Stimulated activated CD8-positive, alpha-beta memory T cell treated with anti-CD3 and anti-CD28 coated beads, Interleukin-7, amount 100 ng/mL, for 1 hour (primary cell): ENCODE results near the gene OR52B2.

Source experiments
- DNase-seq, 2 donors: peaks; one replicate each; pipeline ENCODE4 v3.0.0-alpha.2; 2020; ENCODE audit warnings: low read depth in 2 of 2

Gene OR52B2

GRCh38 chr11:6170226-6170625 lies at the start of gene OR52B2:
Gene OR52B2, minus strand, starts transcription at chr11:6170326. Its CDS starts 0 bp downstream, at chr11:6170326.
- no peak for DNase-seq

- DNase-seq: no peak
Measured at GRCh38 chr11:6219359-6219758, 49.2 kb upstream of the OR52B2 start.

- no peak for DNase-seq
Measured at GRCh38 chr11:6217722-6218121, 47.6 kb upstream of the OR52B2 start.

- no peak for DNase-seq
Measured at GRCh38 chr11:6216501-6216900, 46.4 kb upstream of the OR52B2 start.

- no peak for DNase-seq
Measured at GRCh38 chr11:6214530-6214929, 44.4 kb upstream of the OR52B2 start.

GRCh38 chr11:6210274-6210955 lies 40.3 kb upstream of the OR52B2 start:
- DNase-seq: no peak

- DNase-seq: no peak
Measured at GRCh38 chr11:6209801-6210200, 39.7 kb upstream of the OR52B2 start.

- no peak for DNase-seq
Measured at GRCh38 chr11:6206456-6207180, 36.5 kb upstream of the OR52B2 start.

- DNase-seq: no peak
Measured at GRCh38 chr11:6205366-6205765, 35.2 kb upstream of the OR52B2 start, which contains the start of gene C11orf42. Gene C11orf42, plus strand, starts transcription at chr11:6205557. Its CDS starts 59 bp downstream, at chr11:6205616.

GRCh38 chr11:6204706-6205105 lies 34.6 kb upstream of the OR52B2 start:
- no peak for DNase-seq

- DNase-seq: no peak
Measured at GRCh38 chr11:6203327-6203726, 33.2 kb upstream of the OR52B2 start.

GRCh38 chr11:6202041-6202440 lies 31.9 kb upstream of the OR52B2 start:
- DNase-seq: no peak

- no peak for DNase-seq
Measured at GRCh38 chr11:6201481-6201880, 31.4 kb upstream of the OR52B2 start.

- no peak for DNase-seq
Measured at GRCh38 chr11:6200975-6201374, 30.8 kb upstream of the OR52B2 start.

- no peak for DNase-seq
Measured at GRCh38 chr11:6199174-6199810, 29.2 kb upstream of the OR52B2 start, which contains the start of gene OR52W1. Gene OR52W1, plus strand, starts transcription at chr11:6199224. Its CDS starts 0 bp downstream, at chr11:6199224.

GRCh38 chr11:6197466-6198200 lies 27.5 kb upstream of the OR52B2 start:
- DNase-seq: no peak

- DNase-seq: no peak
Measured at GRCh38 chr11:6196396-6196795, 26.3 kb upstream of the OR52B2 start.

GRCh38 chr11:6194065-6194581 lies 24.0 kb upstream of the OR52B2 start:
- DNase-seq: no peak

- DNase-seq: no peak
Measured at GRCh38 chr11:6191742-6192141, 21.6 kb upstream of the OR52B2 start.

- DNase-seq: no peak
Measured at GRCh38 chr11:6175440-6175839, 5.3 kb upstream of the OR52B2 start.

GRCh38 chr11:6156628-6157359 lies 13.3 kb downstream of the OR52B2 start:
- DNase-seq: no peak
